ENCODE results near the gene COPA.
A peak's percentile ranks its signal among the peaks of the same experiment; 100 is the strongest.

Gene COPA

DNA sequence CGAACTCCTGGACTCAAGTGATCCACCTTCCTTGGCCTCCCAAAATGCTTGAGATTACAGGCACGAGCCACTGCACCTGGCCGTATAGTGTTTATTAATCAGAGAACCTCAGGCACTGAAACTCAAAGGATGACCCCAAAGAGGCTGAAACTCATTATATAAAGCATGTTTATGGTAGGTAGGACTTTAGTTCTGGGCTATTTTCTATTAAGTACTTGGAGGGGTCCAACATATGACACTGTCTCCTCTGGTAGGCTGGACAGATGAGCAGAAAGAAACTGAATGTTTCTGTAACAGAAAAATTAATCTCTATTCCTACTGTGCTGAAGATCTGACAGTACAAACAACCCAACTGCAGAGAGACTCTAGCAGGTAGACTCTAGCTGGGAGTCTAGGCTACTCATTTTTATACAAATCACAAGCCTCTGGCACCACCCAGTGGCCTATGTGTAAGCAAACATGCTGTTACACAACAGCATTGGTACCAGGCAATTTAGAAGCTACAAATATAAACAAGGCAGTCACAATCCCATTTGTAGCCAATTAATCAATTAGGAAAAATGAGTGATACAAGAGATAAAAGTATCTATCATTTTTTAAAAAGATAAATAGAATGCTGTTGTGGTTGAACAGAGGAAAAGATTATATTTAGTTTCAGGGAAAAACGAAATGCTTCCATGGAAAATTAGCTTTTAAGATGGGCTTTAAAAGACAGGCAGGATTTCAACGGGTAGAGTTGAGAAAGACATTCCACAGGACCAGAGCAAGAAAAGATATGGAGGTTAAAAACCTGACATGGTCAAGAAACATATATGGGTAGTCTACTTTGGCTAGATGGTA, 91.1 kb downstream of the COPA start:
- DNase-seq (ENCODE audit: extremely low spot score) = peak; percentile 78
- POLR2A ChIA-PET = interaction anchor here (1.1 to 1.8 kb wide), 4 partner anchors 9 to 150 kb away, joined by 3 to 9 read pairs (median 6); partner anchors contain the start of gene DCAF8
- CTCF ChIA-PET = interaction anchor here (0.6 to 2.1 kb wide), 29 partner anchors 8 to 702 kb away, joined by 3 to 25 read pairs (median 5); partner anchors contain the start of genes CASQ1 and IGSF8
- TF ChIP-seq FOXK2 (IDR thresholded peaks at IDR 0.05) = peak; percentile 72
- no peak for TF ChIP-seq BHLHE40 (IDR thresholded peaks at IDR 0.05; ENCODE audit: borderline replicate concordance)

DNA sequence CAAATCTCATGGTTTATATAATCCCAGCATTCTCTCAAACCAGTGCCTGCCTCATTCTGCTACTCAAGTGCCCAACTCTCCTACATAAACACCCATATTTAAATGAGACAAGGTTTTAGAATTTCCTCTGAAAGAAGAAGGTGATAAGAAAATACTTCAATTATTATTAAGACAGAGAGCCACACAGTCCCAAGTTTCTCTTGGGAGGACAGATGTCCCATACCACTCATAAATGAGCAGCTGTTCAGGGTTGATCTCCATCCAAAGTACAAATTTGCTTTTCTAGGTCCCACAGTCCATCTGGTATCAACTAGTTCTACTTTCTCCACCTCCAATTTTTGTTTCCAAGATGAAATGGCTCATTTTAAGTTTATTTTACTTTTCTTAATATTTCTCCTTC, 92.0 kb downstream of the COPA start:
- CTCF ChIA-PET = interaction anchor here (0.7 to 2.1 kb wide), 8 partner anchors 10 to 703 kb away, joined by 3 to 16 read pairs (median 8); partner anchors contain the start of genes CASQ1 and IGSF8
- DNase-seq (ENCODE audit: extremely low spot score) = no peak
- TF ChIP-seq NFRKB (IDR thresholded peaks at IDR 0.05) (no peak), CTBP1 (IDR thresholded peaks at IDR 0.05; ENCODE audit: borderline replicate concordance) (no peak)
- TF ChIP-seq, protein P1, sequence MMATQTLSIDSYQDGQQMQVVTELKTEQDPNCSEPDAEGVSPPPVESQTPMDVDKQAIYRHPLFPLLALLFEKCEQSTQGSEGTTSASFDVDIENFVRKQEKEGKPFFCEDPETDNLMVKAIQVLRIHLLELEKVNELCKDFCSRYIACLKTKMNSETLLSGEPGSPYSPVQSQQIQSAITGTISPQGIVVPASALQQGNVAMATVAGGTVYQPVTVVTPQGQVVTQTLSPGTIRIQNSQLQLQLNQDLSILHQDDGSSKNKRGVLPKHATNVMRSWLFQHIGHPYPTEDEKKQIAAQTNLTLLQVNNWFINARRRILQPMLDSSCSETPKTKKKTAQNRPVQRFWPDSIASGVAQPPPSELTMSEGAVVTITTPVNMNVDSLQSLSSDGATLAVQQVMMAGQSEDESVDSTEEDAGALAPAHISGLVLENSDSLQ (IDR thresholded peaks at IDR 0.05) = no peak
- POLR2A ChIA-PET = interaction anchor here (1.2 kb wide), 1 partner anchor 149 kb away, joined by 3 read pairs; no protein-coding TSS in a partner anchor

DNA sequence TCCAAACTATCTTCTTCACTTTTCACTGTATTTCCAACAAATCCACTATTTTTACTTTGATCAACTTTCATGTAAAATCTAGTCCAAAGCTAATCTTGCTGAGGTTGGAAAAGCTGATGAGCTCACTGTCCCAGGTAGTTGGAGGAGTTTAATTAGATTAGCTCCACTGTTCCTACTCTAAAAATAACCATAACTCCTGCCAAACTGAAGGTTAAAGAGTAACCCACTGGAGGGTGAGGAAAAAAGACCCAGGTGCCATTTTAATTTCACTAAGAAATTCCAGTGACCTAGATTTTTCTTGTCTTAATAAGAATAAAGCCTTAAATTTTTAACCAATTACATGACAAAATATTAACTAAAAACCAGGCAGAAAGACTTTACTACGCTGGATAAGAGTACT, 96.0 kb downstream of the COPA start:
- TF ChIP-seq ELF4 (IDR thresholded peaks at IDR 0.05) = no peak
- no peak for TF ChIP-seq LEF1 (IDR thresholded peaks at IDR 0.05; ENCODE audit: borderline replicate concordance)
- no peak for TF ChIP-seq FOXM1 (IDR thresholded peaks at IDR 0.05; ENCODE audit: borderline replicate concordance)
- TF ChIP-seq L3MBTL2 (conservative IDR thresholded peaks at IDR 0.05) = no peak
- no peak for TF ChIP-seq BHLHE40 (IDR thresholded peaks at IDR 0.05; ENCODE audit: borderline replicate concordance)
- TF ChIP-seq FOXA1 (IDR thresholded peaks at IDR 0.05) = no peak
- TF ChIP-seq, protein P1 (IDR thresholded peaks at IDR 0.05) = no peak
- no peak for TF ChIP-seq NFRKB (IDR thresholded peaks at IDR 0.05)
- no peak for TF ChIP-seq SUZ12 (IDR thresholded peaks at IDR 0.05)
- no peak for TF ChIP-seq ZNF384 (IDR thresholded peaks at IDR 0.05)
- TF ChIP-seq HDGF (IDR thresholded peaks at IDR 0.05; ENCODE audit: borderline replicate concordance) = no peak
- TF ChIP-seq FOXK2 (IDR thresholded peaks at IDR 0.05) = no peak
- no peak for TF ChIP-seq TARDBP (IDR thresholded peaks at IDR 0.05)
- no peak for TF ChIP-seq CTBP1 (IDR thresholded peaks at IDR 0.05; ENCODE audit: borderline replicate concordance)
- no peak for TF ChIP-seq SP1 (IDR thresholded peaks at IDR 0.05)
- TF ChIP-seq ARNT (IDR thresholded peaks at IDR 0.05) = no peak
- POLR2A ChIA-PET = no interaction called here
- CTCF ChIA-PET = interaction anchor here (1.6 kb wide), 1 partner anchor 27 kb away, joined by 5 read pairs; no protein-coding TSS in a partner anchor
- DNase-seq (ENCODE audit: extremely low spot score) = no peak

DNA sequence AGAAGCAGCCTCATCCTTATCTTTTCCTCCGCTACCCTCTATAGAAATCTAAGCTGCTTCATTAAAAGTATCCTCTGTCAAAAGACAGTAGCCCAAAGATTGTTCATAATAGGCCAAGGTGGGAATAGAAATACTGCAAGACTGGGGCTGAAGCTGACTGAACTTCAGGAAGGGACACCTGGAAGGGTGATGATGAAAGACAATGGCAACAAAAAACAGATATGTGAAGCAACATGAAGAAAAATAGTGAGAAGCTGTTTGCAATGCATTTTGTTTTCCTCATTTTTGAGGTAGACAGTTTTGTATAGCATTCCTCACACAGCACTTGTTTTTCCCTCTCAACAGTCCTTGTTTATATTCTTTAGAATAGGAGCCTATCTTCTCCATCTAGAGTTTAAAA, 97.6 kb downstream of the COPA start:
- CTCF ChIA-PET = interaction anchor here (1.1 to 1.8 kb wide), 4 partner anchors 17 to 52 kb away, joined by 3 to 5 read pairs (median 4); no protein-coding TSS in a partner anchor
- TF ChIP-seq LEF1 (IDR thresholded peaks at IDR 0.05; ENCODE audit: borderline replicate concordance) (no peak), FOXA1 (IDR thresholded peaks at IDR 0.05) (no peak), NFRKB (IDR thresholded peaks at IDR 0.05) (no peak), L3MBTL2 (conservative IDR thresholded peaks at IDR 0.05) (no peak), ZNF384 (IDR thresholded peaks at IDR 0.05) (no peak), SP1 (IDR thresholded peaks at IDR 0.05) (no peak), FOXK2 (IDR thresholded peaks at IDR 0.05) (no peak), CTBP1 (IDR thresholded peaks at IDR 0.05; ENCODE audit: borderline replicate concordance) (no peak), FOXM1 (IDR thresholded peaks at IDR 0.05; ENCODE audit: borderline replicate concordance) (no peak), HDGF (IDR thresholded peaks at IDR 0.05; ENCODE audit: borderline replicate concordance) (no peak), ARNT (IDR thresholded peaks at IDR 0.05) (no peak), SUZ12 (IDR thresholded peaks at IDR 0.05) (no peak), ELF4 (IDR thresholded peaks at IDR 0.05) (no peak), TARDBP (IDR thresholded peaks at IDR 0.05) (no peak), BHLHE40 (IDR thresholded peaks at IDR 0.05; ENCODE audit: borderline replicate concordance) (no peak)
- TF ChIP-seq, protein P1 (IDR thresholded peaks at IDR 0.05) = no peak
- DNase-seq (ENCODE audit: extremely low spot score) = no peak
- POLR2A ChIA-PET = interaction anchor here (1.0 kb wide), 1 partner anchor 17 kb away, joined by 3 read pairs; the partner anchor contains the start of gene DCAF8

DNA sequence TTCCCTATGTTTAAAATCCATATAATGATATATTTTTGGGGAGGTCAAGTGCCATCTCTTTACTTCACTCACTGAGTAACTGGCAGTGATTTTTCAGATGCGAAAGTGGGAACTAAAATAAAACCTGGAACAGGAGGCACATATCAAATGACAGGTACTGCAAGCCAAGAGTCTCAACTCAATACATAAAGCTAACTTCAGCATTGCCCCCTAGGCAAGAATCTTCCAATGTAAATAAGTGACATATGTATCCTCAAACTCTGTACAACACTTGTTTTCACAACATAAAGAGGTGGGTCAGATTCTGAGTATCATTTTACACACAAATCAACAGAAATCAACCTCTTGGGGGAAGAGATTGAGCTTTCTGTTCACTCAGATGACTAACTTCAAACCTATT, 98.8 kb downstream of the COPA start:
- TF ChIP-seq FOXM1 (IDR thresholded peaks at IDR 0.05; ENCODE audit: borderline replicate concordance) (no peak), ELF4 (IDR thresholded peaks at IDR 0.05) (no peak), LEF1 (IDR thresholded peaks at IDR 0.05; ENCODE audit: borderline replicate concordance) (no peak), TARDBP (IDR thresholded peaks at IDR 0.05) (no peak)
- TF ChIP-seq, protein P1 (IDR thresholded peaks at IDR 0.05) = no peak
- ChIA-PET CTCF (interaction anchor here (0.9 to 1.8 kb wide), 3 partner anchors 8 to 158 kb away, joined by 3 to 6 read pairs (median 5); no protein-coding TSS in a partner anchor), POLR2A (interaction anchor here (1.0 kb wide), 1 partner anchor 18 kb away, joined by 3 read pairs; the partner anchor contains the start of gene DCAF8)
- no peak for DNase-seq (ENCODE audit: extremely low spot score)

All from HEK293T (cell line).